22Rv1 (cell line): ENCODE results near the gene RIBC2.
A peak's percentile ranks its signal among the peaks of the same experiment; 100 is the strongest.
"Not testable (repeated sequence)": the region's sequence is repeated elsewhere in the genome, so short reads cannot be mapped to it uniquely, and the experiment has no call there.

Experiments
- H3K27ac ChIP-seq: fragments of 450-650 bp; 2 replicates; pipeline ENCODE4 v1.5.1; 2017
- ZFX ChIP-seq: fragments of 450-650 bp; IDR thresholded peaks from 2 replicates; pipeline ENCODE4 v1.6.1; 2017; ENCODE audit warnings: antibody characterized with exemption, borderline replicate concordance
- TF ChIP-seq, protein P1 (sequence below): fragments of 450-650 bp; IDR thresholded peaks from 2 replicates; pipeline ENCODE4 v1.5.1; 2017; ENCODE audit warnings: mild to moderate bottlenecking

Gene RIBC2

GRCh38 chr22:45430871-45431270 is 17.4 kb downstream of the RIBC2 start:
- H3K27ac ChIP-seq, result no peak overlapping the region
- TF ChIP-seq ZFX, result no peak
- TF ChIP-seq, protein P1, sequence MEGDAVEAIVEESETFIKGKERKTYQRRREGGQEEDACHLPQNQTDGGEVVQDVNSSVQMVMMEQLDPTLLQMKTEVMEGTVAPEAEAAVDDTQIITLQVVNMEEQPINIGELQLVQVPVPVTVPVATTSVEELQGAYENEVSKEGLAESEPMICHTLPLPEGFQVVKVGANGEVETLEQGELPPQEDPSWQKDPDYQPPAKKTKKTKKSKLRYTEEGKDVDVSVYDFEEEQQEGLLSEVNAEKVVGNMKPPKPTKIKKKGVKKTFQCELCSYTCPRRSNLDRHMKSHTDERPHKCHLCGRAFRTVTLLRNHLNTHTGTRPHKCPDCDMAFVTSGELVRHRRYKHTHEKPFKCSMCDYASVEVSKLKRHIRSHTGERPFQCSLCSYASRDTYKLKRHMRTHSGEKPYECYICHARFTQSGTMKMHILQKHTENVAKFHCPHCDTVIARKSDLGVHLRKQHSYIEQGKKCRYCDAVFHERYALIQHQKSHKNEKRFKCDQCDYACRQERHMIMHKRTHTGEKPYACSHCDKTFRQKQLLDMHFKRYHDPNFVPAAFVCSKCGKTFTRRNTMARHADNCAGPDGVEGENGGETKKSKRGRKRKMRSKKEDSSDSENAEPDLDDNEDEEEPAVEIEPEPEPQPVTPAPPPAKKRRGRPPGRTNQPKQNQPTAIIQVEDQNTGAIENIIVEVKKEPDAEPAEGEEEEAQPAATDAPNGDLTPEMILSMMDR, result no peak

DNA sequence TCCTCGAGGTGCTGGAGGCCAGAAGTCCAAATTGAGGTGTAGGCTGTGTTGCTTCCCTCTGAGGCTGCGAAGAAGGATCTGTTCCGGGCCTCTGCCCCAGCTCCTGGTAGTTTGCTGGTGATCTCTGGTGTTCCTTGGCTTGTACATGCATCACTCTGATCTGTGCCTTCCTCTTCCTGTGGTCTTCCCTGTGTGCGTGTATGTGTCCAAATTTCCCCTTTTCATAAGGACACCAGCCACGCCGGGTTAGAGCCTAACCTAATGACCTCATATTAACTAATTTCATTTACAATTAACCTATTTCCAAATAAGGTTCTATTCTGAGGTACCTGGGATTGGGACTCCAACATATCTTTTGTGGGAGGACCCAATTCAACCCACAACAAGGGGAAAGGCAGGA is 21.5 kb downstream of the RIBC2 start:
- no peak for TF ChIP-seq ZFX
- TF ChIP-seq, protein P1, result no peak
- H3K27ac ChIP-seq, result peak overlapping the region; percentile 61

- TF ChIP-seq, protein P1, result peak; percentile 95
- no peak for TF ChIP-seq ZFX
- peak overlapping the region; percentile 61 for H3K27ac ChIP-seq
Observed at GRCh38 chr22:45435544-45436139, 22.1 kb downstream of the RIBC2 start.

DNA sequence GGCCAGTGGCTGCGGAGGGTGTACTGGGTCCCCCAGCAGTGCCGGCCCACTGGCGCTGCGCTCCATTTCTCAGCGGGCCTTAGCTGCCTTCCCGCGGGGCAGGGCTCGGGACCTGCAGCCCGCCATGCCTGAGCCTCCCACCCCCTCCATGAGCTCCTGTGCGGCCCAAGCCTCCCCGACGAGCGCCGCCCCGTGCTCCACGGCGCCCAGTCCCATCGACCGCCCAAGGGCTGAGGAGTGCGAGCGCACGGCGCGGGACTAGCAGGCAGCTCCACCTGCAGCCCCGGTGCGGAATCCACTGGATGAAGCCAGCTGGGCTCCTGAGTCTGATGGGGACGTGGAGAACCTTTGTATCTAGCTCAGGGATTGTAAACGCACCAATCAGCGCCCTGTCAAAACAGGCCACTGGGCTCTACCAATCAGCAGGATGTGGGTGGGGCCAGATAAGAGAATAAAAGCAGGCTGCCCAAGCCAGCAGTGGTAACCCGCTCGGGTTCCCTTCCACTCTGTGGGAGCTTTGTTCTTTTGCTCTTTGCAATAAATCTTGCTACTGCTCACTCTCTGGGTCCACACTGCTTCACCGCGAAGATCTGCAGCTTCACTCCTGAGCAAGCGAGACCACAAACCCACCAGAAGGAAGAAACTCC is 23.5 kb downstream of the RIBC2 start:
- not testable (repeated sequence) for H3K27ac ChIP-seq

- no peak for TF ChIP-seq ZFX
- TF ChIP-seq, protein P1, result no peak
- no peak overlapping the region for H3K27ac ChIP-seq
Observed at GRCh38 chr22:45438336-45438735, 24.8 kb downstream of the RIBC2 start.

DNA sequence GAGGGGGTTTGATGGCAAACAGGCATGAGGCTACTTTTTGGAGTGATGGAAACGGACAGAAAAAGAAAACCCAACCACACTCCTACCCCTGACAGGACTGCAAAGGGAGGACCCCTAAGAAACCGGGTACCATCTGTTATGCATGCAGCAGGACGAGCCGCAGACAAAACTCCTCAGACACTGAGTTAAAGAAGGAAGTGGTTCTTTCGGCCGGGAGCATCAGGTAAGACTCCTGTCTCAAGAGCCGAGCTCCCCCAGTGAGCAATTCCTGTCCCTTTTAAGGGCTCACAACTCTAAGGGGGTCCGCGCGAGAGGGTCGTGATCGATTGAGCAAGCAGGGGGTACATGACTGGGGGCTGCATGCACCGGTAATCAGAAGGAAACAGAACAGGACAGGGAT is 27.2 kb downstream of the RIBC2 start:
- H3K27ac ChIP-seq, result not testable (repeated sequence)

- TF ChIP-seq, protein P1, result peak; percentile 72
- TF ChIP-seq ZFX, result no peak
Observed at GRCh38 chr22:45441138-45441537, 27.6 kb downstream of the RIBC2 start.

GRCh38 chr22:45442116-45442515 is 28.6 kb downstream of the RIBC2 start:
- no peak overlapping the region for H3K27ac ChIP-seq
- TF ChIP-seq ZFX, result no peak

More at GRCh38 chr22:45441138-45441537, 27.6 kb downstream of the RIBC2 start:
- no peak overlapping the region for H3K27ac ChIP-seq

DNA sequence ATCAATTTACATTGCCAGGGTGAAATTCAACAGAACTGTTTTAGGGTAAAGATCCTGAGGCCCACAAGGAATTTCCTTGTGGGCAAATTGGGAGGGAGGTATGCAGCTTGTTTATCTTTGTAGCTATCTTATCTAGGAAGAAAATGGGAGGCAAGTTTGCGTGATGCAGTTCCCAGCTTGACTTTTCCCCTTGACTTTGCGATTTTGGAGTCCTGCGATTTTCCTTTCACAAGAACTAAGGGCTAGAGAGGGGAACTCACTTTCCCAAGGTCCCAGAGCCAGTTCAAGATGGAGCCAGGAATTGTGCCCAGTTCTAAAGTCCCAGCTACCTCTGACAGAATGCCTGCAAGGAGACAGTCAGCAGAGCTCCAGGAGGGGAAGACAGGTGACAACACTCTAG is 30.7 kb downstream of the RIBC2 start:
- no peak for TF ChIP-seq ZFX
- no peak overlapping the region for H3K27ac ChIP-seq
